Measurements from ENCODE around the gene RAB13. TPM values are rescaled to one million over a fixed set of nuclear protein-coding genes. Genes with fewer than 3 reads are reported as not detected.

The RAB13 gene
- total and polyA plus RNA-seq, 2 of the 13 experiments (the other 11 are each of a cell fraction or from before 2014, with no cell fraction given) = 15.9 to 24.7 TPM

GRCh38 chr1:153977250-153978240, 8.6 kb downstream of the RAB13 start, which contains the start of gene JTB (continued):
- TF ChIP-seq ZNF280D (CRISPR knock-in tag; IDR thresholded peaks at IDR 0.05) (peak; percentile 63; the same call in 1 of the 2 replicates), ZNF33B (CRISPR knock-in tag; IDR thresholded peaks at IDR 0.05) (no peak), PATZ1 (CRISPR knock-in tag; IDR thresholded peaks at IDR 0.05) (peak; percentile 76), KLF16 (CRISPR knock-in tag; IDR thresholded peaks at IDR 0.05) (0 out of 4 replicates have a peak, but pooled peaks of 1 of the 2 experiments have one; percentile 71), TMF1 (CRISPR knock-in tag; IDR thresholded peaks at IDR 0.05; ENCODE audit: low read depth) (0 out of 2 replicates have a peak, but pooled peaks have one; percentile 77), POGZ (CRISPR knock-in tag; IDR thresholded peaks at IDR 0.05) (peak; percentile 36), CREM (IDR thresholded peaks at IDR 0.05) (peak; percentile 81), CREM (CRISPR knock-in tag; IDR thresholded peaks at IDR 0.05) (no peak), DNMT1 (CRISPR knock-in tag; IDR thresholded peaks at IDR 0.05) (no peak), KDM1A (CRISPR knock-in tag; IDR thresholded peaks at IDR 0.05) (no peak), ZNF550 (CRISPR knock-in tag; IDR thresholded peaks at IDR 0.05; ENCODE audit: borderline replicate concordance) (no peak), HINFP (CRISPR knock-in tag; IDR thresholded peaks at IDR 0.05; ENCODE audit: low read depth) (peak; percentile 92; the same call in 1 of the 2 replicates), ZNF547 (CRISPR knock-in tag; IDR thresholded peaks at IDR 0.05) (peak; percentile 78; the same call in 1 of the 2 replicates), GATA4 (IDR thresholded peaks at IDR 0.05; ENCODE audit: borderline replicate concordance, low read depth) (0 out of 2 replicates have a peak, but pooled peaks have one; percentile 51), REPIN1 (CRISPR knock-in tag; IDR thresholded peaks at IDR 0.05; ENCODE audit: borderline replicate concordance, low read depth) (peak; percentile 76), ZBTB39 (CRISPR knock-in tag; IDR thresholded peaks at IDR 0.05) (no peak), ZNF263 (CRISPR knock-in tag; IDR thresholded peaks at IDR 0.05) (0 out of 2 replicates have a peak, but pooled peaks have one; percentile 23), FOXO4 (CRISPR knock-in tag; conservative IDR thresholded peaks at IDR 0.05) (no peak)
